GM19463 (cell line): Measurements from ENCODE around the gene BIRC7.

Source experiments
- ATAC-seq: cut with Tn5 transposase; IDR thresholded peaks from one replicate; pipeline ENCODE4 v1.9.1; 2021; ENCODE audit warnings: mild to moderate bottlenecking, moderate library complexity; ENCODE audit not compliant: unreplicated experiment

Gene BIRC7

GRCh38 chr20:63223826-63224207 lies 11.9 kb upstream of the BIRC7 start:
- no peak for ATAC-seq

GRCh38 chr20:63224412-63225081 lies 11.2 kb upstream of the BIRC7 start:
- ATAC-seq = no peak

DNA sequence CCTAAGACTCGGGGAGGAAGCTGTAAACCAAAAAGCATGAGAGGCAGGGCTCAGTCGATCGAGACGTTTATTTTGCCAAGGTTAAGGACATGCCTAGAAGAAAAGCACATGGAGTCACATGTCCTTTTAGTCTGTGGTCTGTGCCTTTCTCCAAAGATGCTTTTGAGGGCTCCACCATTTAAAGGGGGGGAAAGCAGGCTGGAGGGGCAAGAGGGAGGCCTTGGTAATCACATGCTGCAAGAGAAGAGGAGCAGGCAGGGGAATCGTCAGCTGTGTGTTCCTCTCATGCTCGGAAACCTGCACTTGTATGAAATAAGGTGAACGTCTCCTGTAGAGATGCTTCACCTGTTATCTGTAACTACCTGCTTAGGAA lies 10.6 kb upstream of the BIRC7 start:
- ATAC-seq = no peak

GRCh38 chr20:63226042-63226943 lies 9.4 kb upstream of the BIRC7 start:
- no peak for ATAC-seq

GRCh38 chr20:63227260-63227659 lies 8.4 kb upstream of the BIRC7 start:
- no peak for ATAC-seq

- ATAC-seq = no peak
Measured at GRCh38 chr20:63228806-63229205, 6.9 kb upstream of the BIRC7 start.

DNA sequence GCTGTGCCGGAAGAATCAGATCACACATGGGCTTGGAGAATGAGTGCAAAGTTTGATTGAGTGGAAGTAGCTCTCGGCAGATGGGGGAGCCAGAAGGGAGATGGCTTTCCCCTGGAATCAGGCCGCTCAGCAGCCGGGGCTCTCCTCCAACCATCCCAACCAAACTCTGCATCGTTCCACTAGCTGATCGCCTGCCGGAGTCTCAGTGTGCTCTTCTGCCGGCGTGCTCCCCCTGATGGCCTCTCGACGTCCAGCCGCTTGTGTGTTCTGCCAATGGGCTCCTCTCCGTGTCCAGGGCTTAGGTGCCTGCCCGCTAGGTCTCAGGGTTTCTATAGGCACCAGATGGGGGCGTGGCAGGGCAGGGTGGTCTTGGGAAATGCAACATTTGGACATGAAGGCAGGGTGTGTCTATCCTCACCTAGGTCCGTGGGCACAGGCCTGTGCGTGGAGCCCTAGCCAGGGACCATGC lies 4.9 kb upstream of the BIRC7 start:
- ATAC-seq = no peak

GRCh38 chr20:63232235-63233060 lies 3.3 kb upstream of the BIRC7 start:
- ATAC-seq = no peak

DNA sequence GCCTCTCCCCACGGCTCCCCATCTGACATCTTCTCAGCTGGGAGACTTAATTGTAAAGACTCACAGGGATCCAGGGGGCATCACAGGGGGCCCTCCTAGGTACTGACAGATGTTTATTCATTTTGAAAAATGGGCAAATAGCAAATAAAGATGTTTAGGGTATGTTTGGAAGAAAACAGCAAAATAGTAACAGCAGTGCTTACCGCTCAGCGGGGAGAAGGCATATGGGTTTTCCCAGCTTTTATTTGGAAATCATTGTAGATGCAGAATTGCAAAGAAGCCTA lies 2.7 kb upstream of the BIRC7 start:
- ATAC-seq = no peak

DNA sequence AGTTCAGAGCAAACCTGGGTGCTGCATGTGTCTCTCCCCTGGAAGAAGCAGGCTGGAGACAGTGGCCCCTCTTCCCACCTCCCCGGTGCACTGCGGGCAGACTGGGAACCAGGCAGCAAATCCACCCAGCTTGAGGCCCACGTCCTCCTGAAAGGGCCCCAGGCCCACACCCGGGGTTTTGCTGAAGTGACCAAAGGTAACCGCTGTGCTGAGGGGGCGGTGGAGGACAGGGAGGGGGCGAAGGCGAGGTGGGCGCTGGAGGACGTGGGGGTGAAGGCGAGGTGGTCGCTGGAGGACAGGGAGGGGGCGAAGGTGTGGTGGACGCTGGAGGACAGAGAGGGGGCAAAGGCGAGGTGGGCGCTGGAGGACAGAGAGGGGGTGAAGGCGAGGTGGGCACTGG lies 1.8 kb upstream of the BIRC7 start:
- ATAC-seq = no peak

DNA sequence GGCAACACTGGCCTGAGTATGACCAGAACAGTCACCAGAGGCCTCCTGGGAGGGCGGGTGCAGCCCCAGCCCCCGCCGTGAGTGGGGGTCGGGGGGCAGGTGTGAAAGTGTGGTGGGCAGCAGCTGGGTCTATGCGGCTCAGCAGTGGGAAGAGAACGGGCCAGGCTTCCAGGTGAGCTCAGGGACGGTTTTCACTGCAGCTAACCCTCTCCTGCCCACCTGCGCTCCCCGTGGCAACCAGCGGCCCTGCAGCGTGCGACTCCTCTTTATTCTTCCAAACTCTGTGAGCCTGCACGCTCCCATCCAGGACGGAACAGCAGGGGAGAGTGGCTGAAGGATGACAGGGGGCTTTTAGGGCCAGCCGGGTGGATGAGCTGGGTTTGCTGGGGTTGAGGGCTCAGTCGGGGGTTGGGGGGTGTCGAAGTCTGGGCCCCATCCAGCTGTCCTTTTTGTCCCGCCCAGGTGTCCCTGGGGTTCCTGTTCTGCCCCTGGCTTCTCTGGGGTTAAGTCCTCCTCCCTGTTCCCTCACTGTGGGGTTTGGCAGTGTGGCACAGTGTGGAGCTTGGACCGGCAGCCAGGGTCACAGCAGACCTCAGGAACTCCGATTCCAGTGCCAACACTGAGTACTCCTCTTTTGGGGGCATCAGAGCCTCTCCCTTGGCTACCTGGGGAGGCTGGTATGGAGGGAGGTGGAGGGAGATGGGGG lies 859 bp upstream of the BIRC7 start:
- no peak for ATAC-seq

GRCh38 chr20:63236116-63236837 lies 572 bp downstream of the BIRC7 start:
- no peak for ATAC-seq

GRCh38 chr20:63238031-63238430 lies 2.3 kb downstream of the BIRC7 start:
- ATAC-seq = no peak

DNA sequence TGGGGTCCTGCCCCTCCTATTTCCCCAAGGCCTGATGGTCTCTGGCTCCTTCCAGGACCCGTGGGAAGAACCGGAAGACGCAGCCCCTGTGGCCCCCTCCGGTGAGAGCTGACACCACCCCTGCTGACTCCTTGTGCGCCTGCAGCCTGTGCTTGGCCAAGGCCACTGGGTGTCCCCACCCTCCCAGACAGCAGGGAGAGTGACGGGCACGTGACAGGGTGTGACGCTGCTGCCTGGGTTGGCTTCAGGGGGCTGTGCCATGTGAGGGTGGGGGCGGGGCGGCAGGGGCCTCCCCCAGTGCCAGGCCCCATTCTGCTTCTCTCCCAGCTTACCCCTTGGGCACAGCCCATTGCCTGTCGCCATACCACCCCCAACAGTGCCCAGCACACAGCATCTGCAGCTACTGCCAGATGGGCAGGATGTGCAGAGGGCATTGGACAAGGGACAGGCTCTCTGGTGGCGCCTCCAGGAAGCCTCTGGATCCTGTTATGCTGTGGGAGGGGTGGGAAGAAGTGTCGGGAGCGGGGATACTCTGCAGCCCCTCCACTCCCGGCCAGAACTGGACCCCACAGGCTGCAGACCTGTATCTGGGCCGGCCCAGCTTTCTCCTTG lies 2.9 kb downstream of the BIRC7 start:
- ATAC-seq = no peak

DNA sequence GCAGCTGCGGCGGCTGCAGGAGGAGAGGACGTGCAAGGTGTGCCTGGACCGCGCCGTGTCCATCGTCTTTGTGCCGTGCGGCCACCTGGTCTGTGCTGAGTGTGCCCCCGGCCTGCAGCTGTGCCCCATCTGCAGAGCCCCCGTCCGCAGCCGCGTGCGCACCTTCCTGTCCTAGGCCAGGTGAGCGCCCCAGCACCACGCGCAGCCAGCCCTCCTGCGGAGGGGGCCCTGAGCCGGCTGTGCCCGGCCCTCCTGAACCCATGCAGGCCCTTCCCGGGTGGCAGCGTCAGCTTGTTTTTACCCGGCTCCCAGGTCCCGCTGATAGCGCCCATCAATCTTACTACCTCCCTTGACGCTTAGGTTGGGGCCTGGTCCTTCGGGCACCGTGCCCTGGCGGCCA lies 3.7 kb downstream of the BIRC7 start:
- no peak for ATAC-seq

- no peak for ATAC-seq
Measured at GRCh38 chr20:63240004-63240403, 4.3 kb downstream of the BIRC7 start.

- no peak for ATAC-seq
Measured at GRCh38 chr20:63241272-63241671, 5.6 kb downstream of the BIRC7 start.

DNA sequence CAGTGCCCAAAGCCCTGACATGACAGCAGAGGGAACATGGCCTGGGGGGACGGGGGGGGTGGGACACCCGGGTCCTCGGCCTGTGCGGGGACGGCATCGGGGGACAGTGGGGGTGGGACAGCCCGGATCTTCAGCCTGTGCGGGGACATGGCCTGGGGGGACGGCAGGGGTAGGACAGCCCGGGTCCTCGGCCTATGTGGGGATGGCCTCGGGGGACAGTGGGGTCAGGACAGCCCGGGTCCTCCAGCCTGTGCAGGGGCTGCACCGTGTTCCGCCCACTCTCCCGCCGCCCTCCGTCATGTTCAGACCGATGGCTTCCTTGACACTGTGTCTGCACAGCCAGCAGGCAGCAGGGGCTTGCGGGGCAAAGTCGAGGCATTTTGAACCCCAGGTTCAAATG lies 7.0 kb downstream of the BIRC7 start:
- ATAC-seq = no peak

- no peak for ATAC-seq
Measured at GRCh38 chr20:63243604-63244247, 8.0 kb downstream of the BIRC7 start.

DNA sequence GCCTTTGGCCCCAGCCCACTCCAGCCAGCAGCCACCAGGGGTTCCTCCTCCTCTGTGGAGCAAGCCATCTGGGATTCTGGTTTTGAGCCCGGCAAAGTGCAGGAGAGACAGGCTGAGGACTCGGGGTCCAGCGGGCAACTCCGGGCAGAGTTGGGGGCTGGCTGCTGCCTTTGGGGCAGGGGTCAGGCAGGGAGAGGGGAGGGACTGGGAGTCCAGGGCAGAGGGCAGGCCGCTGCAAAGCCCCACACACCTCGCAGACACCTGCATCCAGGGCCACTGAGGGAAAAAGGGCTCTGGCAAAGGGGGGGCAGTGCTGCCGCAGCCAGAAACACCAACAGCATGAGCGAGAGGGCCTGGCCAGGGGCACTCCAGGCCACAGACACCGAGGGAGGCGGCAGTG lies 8.8 kb downstream of the BIRC7 start:
- no peak for ATAC-seq
